Ramos (cell line): ENCODE data around the gene ANP32A.

Experiments used
- in situ Hi-C: fragments of 300-500 bp; cut with MboI; formaldehyde crosslinking; loops from one replicate; pipeline ENCODE4 v1.14.3; 2022; ENCODE audit warnings: low sequenced_read_pairs; ENCODE audit not compliant: unreplicated experiment

Gene ANP32A

DNA sequence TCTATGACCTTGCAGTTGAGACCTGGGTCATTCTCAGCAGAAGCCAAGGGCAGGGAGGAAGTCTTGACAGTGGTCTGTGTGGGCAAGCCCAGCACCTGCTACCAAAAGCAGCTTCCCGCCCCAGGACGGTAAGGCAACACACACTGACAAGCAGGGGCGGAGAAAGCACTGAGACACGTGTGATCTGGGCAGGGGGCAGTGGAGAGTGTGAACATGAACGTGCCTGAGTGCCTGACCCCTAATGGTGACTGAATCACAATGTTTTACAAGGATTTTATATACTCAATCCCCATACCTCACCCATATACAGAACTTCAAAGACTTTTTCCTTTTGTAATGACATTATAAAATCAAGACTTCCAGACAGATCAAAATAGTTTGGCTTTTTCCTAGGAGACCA is 35.2 kb downstream of the ANP32A start:
- in situ Hi-C loops, result loop anchor here (10.0 kb wide), 1 partner anchor 89 kb away; no protein-coding TSS in a partner anchor

DNA sequence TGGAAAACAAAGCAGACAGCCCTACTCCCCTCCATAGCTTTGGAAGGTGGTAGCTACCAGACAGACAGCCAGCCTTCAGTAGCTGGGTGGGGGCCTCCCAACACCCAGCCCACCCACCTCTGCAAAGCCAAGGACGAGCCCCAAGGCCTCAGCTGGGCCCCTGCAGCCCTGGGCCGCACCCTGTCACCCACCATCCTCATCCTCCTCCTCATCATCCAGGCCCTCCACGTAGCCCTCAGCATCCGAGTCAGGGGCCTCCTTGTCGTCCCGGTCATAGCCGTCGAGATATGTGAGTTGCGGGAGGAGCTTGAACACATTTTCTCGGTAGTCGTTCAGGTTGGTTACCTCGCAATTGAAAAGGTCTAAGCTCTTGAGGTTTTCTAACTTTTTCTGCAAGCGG is 36.5 kb downstream of the ANP32A start:
- in situ Hi-C loops, result loop anchor here (10.0 kb wide), 1 partner anchor 91 kb away; no protein-coding TSS in a partner anchor

DNA sequence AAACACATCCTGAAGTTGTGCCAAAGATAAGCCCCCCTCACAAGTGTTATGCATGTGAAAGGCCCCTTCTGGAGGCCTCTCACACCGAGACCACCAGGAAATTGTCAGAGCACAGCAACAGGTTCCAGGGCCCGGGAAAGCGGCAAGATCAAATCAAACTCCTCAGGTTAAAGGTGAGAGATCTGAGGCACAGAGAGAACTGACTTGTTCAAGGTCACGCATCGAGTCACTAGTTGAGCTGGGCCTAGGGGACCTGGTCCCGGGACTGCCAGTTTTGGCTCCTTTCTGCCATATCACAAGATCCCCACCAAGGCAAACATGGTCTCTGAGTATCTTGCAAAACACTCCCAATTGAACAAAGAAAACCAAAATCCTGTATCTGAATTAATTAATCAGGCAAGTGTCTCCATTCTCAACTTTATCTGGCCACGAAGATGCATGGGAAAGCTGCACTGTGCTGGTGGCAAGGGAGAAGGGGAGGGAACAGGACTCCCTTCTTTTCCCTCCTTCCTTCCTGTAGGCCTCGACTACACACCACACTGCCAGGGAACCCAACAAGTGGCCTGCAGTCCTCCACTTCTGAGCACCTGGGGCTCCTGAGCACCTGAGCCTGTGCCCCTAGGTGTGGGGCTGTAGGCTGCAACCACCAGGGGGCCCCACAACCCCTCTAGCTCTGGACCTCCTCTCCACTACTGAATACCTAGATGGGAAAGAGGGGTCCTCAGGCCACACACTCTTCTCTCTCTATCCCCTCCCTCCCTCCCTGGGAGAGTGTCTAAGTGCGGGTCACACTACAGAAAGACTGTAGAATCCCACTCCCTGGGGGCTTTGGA is 37.3 kb downstream of the ANP32A start:
- in situ Hi-C loops, result loop anchor here (10.0 kb wide), 1 partner anchor 91 kb away; no protein-coding TSS in a partner anchor

DNA sequence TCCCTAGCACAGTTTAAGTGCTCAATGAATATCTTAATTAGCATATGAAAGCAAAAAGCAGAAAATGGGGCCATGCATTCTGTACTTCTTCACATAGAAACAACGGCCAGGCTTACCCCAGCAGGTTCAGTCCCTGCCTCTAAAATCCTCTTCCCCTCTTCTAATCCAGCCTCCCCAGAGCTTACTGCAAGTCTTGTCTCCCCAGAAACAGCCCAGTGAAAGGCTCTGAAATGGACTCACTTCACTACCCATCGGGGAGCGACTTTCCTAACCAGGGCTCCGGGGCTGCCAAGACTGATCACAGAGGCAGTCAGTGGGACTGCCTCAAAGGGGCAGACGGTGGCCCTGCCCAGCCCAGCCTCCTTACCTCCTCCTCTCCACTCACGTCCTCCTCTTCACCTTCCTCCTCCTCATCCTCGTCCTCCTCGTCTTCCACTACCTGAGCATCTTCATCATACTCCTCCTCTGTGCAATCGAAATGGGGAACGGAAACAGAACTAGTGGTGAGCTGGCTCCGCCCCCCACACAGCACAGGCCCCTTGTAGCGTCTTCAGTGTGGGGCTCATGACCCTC is 38.0 kb downstream of the ANP32A start:
- in situ Hi-C loops, result loop anchor here (10.0 kb wide), 1 partner anchor 92 kb away; no protein-coding TSS in a partner anchor

DNA sequence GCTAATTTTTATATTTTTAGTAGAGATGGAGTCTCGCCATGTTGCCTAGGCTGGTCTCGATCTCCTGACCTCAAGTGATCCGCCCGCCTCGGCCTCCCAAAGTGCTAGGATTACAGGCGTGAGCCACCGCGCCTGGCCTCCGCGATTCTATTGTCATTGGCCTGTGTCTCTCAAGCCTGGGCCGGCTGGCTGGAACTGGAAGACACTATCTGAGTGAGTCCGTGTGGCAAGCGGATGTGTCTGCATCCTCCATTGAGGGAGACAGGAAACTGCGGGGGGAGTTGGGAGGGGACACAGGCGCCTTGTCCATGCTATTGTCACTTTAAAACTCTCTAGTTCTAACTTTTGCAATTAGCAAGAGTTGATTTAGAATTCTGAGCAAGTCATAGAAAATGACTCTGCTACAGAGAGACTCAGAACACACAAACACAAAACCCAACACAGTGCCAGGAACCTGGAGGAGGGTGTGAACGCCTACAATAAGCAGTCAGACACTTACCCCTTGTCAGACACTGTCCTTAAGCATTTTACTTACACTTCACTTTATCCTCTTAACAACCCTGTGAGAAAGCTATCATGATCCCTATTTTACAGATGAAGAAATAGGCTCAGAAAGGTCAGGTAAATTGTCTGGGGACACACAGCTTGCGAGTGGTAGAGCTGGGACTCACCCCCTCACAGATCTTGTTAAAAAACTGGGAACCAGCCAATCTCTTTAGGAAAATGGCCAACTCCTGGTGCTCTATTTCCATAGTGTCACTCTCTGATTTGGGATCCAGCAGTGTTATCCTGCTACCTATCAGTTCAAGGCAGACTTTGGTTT is 38.7 kb downstream of the ANP32A start:
- in situ Hi-C loops, result loop anchor here (10.0 kb wide), 1 partner anchor 93 kb away; no protein-coding TSS in a partner anchor

DNA sequence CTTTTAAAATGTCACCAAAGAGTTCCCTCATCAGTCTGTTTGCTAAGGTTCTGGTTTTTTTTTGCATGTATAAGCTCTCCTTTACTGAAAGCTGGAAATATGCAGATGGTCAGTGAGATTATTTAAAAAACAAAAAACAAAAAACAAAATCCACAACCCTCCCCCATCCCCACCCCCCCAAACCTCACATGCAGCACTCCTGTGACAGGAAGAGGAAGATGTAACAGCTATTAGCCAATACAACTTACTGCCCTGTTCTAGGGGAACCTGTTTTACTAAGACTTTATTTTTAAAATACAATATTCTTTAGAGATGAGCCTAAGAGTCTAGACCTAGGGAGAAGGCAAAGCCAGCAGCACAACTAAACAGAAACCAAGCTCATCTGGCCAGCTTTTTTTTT is 39.5 kb downstream of the ANP32A start:
- in situ Hi-C loops, result loop anchor here (10.0 kb wide), 1 partner anchor 94 kb away; no protein-coding TSS in a partner anchor

DNA sequence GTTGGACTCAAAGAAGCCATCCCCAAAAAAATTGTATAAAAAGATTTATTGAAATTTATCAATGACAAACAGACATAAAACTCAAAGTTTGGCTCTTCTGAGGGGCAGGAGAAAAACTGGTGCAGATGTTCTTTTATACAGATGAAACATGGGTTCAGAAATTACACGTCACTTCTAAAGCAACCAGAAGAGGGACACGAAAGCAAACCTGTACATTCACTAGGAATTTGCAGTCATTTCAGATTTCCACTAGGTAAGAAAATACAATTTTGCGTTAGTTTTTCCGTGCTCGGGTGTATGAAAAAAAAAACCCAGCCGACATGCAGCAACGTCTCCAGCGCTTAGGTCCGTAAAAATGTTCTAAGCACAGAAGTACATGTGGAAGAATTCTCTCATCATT is 41.8 kb downstream of the ANP32A start:
- in situ Hi-C loops, result no loop called here

DNA sequence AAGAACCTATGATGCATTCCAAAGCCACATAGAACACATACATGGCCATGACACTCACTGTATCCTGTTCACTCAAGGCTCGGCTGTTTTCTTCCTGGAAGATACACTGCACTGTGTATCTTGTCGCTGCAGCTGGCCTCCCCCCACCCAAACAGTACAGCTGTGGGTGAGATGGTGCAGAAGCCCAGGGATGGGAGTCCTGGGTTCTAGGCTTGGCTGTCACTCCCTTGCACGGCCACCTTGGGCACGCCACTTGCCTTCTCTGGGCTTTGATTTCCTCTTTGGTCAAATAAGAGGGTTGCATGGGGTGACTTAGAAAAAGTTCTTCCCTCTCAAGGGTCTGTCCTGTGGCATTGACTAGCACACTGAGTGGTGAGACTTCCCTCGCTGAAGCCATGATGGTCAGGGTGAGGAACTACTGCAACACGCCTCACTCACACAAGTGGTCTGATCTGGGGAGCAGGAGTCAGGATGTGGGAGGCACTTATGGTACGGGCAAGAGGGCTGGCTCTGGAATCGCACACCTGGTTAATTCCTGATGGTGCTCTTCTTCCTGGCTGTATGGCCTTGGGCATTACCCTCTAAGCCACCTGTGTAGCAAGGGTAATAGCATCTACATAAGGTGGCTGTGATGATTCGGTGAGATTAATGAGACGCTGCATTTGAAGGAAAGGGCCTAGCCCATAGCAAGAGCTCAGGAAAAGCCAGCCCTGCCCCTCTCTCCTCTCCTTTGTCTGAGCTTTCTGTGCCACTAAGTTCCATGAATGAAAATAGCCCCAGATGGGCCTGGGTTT is 44.0 kb downstream of the ANP32A start:
- in situ Hi-C loops, result no loop called here

DNA sequence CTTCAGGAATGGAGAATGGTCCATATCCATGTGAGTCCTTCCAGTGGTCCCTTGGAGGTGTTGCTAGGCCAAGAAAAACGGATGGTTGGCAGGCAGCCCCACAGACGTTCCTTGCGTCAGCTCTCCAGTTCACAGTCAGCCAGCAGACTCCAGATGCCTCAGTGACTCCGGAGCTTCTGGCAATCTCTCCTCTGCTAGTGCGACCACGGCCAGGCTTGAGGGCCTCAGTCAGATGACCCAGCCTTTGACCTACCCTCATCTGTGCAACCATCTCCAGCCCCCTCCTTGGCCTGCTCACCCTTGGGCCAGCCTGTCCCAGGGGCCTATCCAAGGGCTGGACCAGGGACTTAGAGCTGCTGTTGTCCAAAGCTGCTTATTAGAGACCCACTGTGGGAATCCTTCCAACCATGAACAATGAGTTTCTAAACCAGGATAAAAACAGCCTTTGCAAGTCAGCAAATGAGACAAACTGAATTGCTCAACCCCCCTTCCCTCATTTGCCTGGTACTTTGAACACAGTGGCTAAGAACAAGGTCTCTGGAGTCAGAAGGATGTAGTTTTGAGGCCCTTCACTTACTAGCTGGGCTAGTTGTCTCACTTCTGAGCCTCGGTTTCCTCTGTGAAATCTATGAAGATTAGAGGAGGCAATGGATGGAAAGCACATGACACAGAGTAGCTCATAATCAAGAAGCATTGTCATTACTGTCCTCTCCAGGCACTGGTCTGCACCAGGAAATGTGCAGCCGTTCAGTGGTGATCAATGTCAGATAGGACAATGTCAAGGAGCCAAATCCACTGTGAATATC is 44.8 kb downstream of the ANP32A start:
- in situ Hi-C loops, result no loop called here

DNA sequence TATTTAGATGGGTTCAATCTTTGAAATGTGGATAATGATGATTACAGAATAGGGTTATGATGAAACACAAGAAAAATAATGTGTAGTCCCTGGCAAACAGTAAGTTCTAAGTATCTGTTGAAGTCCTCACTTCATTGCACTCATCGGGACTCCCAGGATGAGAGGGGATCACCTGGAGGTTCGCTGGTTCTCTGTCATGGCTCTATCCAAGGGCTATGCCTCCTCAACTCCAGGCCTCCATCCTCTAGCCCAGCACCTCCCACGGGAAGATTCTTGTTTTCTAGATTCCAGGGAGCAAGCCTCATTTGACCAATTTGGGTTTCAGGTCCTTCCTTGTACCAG is 45.5 kb downstream of the ANP32A start:
- in situ Hi-C loops, result no loop called here

DNA sequence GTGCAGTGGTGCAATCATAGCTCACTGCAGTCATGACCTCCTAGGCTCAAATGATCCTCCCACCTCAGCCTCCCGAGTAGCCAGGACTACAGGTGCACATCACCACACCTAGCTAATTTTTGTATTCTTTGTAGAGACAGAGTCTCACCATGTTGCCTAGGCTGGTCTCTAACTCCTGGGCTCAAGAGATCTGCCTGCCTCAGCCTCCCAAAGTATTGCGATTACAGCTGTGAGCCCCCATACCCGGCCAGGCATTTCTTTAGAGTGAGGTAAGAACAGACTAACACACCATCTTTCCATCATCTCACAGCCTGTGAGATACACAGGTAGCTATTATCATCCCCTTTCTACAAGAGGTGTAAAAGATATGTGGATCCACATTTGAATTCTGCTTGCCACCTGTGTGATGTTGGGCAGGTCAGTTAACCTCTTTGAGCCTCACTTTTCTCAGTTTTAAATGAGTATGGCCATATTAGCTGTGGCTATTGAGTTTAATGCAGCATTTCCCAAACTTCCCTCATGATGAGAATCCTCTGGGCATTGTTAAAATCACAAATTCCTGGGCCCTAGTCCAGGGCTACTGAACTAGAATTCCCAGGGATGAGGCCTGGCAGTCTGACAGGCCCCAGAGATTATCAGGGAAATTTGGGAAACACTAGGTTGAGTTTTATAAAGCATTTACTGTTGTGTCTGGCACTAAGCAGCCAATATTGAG is 46.0 kb downstream of the ANP32A start:
- in situ Hi-C loops, result no loop called here

DNA sequence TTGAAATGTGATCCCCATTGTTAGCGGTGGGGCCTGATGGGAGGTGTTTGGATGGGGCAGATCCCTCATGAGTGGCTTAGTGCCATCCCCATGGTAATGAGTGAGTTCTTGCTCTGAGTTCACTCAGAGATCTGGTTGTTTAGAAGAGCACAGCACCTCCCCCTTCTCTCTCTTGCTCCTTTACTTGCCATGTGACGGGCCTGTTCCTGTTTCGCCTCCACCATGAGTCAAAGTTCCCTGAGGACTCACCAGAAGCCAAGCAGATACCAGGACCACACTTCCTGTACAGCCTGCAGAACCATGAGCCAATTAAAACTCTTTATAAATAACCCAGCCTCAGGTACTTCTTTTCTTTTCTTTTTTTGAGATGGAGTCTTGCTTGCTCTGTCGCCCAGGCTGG is 46.6 kb downstream of the ANP32A start:
- in situ Hi-C loops, result no loop called here

DNA sequence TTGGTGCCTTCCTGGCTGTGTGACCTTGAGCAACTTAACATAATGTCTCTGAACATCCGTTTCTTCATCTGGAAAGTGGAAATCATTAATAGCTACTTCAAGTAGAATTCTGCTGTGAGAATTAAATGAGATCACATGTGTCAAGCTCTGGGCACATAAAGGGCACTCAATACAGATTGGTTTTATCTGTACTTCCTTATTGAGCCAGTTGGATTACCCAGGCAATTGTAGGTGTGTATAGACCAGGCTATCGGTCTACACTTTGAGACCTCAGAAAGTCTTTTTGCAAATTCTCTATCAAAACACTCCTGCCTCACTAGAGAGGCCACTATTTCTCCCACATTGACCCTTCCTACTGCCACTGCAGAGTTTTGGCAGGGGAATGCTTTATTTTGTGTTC is 47.7 kb downstream of the ANP32A start:
- in situ Hi-C loops, result no loop called here

DNA sequence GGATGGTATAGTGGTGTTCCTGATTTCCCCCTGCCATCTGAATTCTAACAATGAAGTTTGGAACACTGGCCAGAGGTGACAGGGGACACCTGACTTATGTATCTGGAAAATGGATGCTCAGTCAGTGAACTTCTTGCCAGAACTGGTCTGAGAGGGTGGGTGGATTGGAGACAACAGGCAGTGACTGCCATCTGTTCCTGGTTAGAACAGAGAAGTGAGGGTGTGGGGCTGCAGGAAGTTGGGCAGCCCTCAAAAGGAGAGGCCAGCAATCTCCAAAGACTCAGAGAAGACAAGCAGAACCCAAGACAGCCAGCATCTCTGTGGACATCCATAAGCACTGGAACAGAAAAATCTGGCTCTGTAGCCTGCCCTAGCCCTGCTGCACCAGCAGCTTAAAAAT is 50.5 kb downstream of the ANP32A start:
- in situ Hi-C loops, result no loop called here

DNA sequence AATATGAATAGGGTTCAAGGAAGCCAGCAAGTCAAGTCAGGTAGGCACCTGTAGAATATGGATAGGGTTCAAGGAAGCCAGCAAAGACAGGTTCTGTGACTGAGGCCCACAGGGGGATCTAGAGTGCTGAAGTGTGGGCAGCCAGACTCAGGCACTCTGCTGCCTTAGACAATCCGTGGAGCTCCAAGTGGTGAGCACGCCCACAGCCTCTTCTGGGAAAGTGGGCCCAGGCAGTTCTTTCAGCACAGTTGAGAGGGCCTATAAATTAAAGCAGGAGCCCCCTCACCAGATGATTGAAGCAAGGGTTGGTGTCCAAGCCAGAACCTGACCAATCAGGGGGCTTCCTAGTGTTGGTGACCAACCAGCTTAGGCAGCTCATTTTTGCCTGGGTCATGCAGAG is 51.0 kb downstream of the ANP32A start:
- in situ Hi-C loops, result no loop called here

DNA sequence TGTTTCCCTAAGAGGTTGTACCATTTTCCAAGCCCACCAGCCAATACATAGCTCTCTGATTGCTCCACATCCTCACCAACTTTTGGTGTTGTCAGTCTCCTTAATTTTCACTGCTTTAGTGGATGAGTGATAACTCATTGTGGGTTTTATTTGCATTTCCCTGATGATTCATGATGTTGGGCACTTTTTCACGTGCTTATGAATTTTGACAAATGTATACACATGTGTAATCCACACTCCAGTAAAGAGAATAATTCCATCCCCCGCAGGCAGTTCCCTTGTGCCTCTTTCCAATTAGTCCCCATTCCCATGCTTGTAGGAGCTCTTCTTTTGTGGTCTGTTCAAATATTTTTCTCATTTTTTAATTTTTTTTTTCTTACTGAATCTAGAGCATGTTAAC is 52.4 kb downstream of the ANP32A start:
- in situ Hi-C loops, result no loop called here

DNA sequence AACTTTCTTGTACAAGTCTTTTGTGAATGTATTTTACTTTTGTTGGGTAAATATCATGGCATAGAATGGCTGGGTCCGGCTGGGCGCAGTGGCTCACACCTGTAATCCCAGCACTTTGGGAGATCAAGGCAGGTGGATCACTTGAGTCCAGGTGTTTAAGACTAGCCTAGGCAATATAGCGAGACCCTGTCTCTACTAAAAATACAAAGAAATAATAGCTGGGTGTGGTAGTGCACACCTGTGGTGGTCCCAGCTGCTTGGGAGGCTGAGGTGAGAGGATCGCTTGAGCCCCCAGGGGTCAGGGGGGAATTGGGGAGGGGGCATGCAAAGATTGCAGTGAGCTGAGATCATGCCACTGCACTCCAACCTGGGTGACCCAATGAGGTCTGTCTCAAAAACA is 52.9 kb downstream of the ANP32A start:
- in situ Hi-C loops, result no loop called here

DNA sequence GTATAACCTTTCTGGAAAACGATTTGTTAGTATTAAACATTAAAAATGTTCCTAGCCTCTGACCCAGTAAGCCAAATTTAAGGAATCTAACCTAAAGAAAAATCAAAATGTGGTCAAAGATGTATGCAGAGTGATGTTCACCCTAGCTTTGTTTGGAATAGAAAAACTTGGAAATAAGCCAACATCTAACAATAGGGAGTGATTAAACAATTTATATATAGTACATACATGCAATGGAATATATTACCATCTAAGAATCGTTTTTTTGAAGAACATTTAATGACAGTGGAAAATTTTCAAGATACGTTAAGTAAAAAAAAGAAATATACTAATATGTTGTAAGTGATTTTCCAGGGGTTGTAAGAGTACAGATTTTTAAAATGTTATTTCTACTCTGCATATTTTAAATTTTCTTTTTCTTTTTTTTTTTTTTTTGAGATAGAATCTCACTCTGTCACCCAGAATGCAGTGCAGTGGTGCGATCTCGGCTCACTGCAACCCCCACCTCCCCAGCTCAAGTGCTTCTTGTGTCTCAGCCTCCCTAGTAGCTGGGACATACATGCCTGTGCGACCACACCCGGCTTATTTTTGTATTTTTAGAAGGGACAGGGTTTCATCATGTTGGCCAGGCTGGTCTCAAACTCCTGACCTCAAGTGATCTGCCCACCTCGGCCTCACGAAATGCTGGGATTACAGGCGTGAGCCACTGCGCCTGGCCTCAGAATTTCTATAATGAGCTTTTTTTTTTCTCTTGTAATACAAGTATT is 54.9 kb downstream of the ANP32A start:
- in situ Hi-C loops, result no loop called here
